HG03354 (cell line): ENCODE data around the gene SLC16A7.
A peak's percentile ranks its signal among the peaks of the same experiment; 100 is the strongest.

Experiments used
- ATAC-seq: cut with Tn5 transposase; IDR thresholded peaks from one replicate; pipeline ENCODE4 v1.9.1; 2021; ENCODE audit warnings: mild to moderate bottlenecking; ENCODE audit not compliant: unreplicated experiment, poor library complexity, severe bottlenecking

Gene SLC16A7

DNA sequence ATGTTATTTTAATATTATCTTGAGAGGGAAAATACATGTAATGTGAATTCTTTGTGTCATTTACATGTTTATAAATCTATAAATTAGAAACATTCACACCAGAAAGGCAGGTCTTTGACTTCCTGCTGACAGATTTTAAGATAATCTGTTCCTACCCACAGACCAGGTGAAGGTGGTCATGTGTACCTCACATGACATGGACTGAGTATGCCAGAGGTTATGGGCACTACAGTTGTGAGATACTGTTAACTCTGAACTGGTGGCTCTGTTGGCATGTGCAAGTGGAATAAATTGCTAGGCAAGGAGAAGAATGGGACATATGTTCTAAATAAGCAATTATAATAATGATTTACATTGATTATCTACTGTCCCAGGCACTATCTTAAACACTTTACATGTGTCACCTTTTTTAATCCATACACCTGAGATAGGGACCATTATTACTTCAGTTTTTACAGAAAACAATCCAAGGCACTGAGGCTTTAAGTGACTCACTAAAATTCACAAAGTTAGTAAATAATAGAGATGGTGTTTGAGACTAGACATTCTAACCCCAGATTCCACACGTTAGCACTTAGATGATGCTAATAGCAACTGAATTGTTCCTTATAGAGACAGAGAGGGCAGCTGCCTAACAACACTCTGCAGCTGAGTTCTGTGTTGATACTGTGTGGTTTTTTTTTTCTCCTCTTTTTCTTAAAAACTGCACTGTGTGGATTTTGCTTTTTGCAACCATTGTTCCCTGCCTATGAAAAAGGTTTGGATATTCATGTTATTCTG lies 23.8 kb downstream of the SLC16A7 start:
- ATAC-seq: peak; percentile 54

DNA sequence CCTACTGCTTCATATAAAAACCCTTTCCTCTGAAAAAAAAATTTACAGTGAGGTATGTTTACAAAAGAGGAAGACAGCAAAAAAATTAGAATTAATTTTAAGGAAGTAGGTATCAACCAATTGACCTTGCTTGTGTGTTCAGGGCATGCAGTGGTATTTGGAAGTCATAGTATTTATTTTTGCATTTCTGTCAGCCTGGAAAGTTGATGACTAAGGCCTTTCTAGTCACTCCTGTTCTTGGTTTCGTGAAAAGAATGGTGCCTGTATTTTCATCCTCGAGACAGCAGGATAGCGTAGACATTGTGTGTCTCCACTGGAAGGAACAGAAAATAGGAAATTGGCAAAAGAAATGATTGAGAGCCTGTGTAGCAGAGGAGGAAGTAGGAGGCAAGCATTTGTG lies 24.5 kb downstream of the SLC16A7 start:
- ATAC-seq: peak; percentile 36

DNA sequence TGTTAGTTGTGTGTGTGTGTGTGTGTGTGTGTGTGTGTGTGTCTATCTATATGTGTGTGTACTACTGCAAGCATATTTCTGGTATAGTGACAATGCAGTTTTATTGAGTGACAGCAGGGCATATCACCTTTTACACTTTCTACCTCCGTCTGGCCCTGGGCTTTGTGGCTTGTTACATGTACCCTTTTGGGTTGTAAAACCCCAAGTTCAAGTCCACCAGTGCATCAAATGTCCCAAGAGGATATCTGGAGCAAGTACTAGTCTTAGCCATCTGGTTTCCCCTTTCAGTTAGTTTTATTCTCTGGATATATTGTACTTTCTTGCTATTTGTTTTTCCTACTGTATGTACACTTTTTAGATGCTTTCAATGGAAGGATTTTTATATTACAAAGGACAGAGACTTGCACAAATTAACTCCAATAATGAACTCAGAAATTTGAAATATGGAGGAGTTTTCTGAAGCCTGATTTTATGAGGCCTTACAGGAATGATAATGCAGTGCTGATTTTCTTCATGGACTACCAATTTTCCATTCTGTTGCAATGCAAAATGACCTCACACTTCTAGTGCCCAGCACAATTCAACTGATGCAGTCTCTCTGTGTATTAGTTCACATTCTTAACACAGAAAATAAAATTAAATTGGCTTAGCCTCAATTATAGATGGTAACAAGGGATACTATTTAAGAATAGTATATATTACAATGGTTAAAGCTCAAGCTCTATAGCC lies 29.1 kb downstream of the SLC16A7 start:
- no peak for ATAC-seq

DNA sequence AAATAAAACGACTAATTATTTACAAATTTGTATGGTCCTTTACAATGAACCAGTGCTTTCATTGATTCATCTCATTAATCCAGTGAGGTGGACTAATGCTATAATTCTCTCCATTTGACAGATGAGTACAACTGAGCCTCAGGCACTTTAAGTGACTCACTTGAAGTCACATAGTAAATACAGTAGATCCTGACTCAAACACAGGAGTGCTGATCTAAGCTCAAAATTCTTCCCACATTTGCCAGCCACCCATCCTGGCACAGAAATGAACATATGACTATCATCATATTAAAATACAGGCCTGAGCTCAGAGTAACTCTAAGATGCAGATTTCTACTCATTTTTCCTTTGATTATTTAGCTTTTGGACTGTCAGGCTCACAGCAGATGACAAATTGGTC lies 30.6 kb downstream of the SLC16A7 start:
- ATAC-seq: no peak

GRCh38 chr12:59627582-59627981 lies 31.8 kb downstream of the SLC16A7 start:
- peak; percentile 66 for ATAC-seq

DNA sequence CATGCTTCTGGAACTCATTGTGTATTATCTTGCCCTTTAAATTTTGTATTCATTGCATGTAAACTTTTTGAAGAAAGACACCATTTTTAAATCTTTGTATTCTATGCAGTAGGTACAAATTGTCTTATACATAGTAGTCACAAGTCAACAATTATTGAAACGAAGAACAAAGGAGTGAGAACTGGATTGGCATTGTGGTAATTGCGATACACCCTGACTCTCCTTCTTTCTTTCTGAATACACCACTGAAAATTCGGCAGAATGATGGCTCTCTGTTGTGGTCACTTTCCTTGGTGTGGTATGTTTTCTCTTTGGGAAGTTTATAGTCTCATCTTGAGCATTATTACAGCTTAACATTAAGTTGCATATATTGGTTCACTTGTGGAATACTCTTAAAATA lies 34.1 kb downstream of the SLC16A7 start:
- ATAC-seq: no peak

- ATAC-seq: no peak
Observed at GRCh38 chr12:59632408-59632807, 36.6 kb downstream of the SLC16A7 start.

GRCh38 chr12:59634254-59634653 lies 38.4 kb downstream of the SLC16A7 start:
- ATAC-seq: no peak

- peak; percentile 67 for ATAC-seq
Observed at GRCh38 chr12:59636945-59637691, 41.3 kb downstream of the SLC16A7 start.

DNA sequence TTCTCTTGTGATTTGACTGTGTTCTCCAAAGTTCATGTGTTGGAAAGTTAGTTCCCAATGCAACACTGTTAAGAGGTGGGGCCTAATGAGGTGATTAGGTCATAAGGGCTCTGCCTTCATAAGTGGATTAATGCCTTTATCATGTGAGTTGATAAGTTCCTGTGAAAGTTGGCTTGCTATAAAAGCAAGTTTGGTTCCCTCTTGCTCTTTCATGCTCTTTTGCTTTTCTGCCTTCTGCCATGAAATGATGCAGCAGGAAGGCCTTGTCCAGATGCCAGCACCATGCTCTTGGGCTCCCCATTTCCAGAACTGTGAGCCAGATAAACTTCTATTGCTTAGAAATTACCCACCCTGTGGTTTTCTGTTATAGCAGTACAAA lies 41.9 kb downstream of the SLC16A7 start:
- no peak for ATAC-seq

GRCh38 chr12:59643550-59643949 lies 47.7 kb downstream of the SLC16A7 start:
- ATAC-seq: no peak

GRCh38 chr12:59645242-59645641 lies 49.4 kb downstream of the SLC16A7 start:
- no peak for ATAC-seq

DNA sequence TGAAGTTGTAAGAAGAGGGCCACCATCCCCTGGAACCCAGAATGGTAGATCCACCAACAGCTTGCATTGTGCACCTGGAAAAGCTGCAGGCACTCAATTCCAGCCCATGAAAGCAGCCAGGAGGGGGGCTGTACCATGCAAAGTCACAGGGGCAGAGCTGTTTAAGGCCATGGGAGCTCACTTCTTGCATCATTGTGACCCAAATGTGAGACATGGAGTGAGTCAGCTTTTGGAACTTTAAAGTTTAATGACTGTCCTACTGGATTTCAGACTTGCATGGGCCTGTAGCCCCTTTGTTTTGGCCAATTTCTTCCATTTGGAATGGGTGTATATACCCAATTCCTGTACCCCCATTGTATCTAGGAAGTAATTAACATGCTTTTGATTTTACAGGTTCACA lies 50.8 kb downstream of the SLC16A7 start:
- ATAC-seq: no peak

DNA sequence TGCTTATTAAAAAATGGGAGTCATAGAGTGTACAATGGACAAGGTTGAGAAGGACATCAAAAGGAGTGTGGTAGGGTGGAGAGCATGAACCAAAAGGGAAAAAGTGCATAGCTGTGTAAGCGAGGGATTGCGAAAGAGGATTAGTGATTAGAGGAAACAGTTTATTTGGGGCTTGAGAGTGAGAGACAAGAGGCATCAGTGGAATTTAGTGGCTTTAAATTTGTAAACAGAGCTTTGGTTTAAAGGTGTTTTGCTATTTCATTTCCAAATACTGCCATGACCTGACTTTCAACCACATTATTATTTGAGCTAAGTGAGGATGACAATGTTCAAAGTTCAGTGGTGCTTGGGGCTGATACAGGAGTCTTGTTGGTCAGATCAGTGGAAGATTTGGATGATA lies 53.4 kb downstream of the SLC16A7 start:
- ATAC-seq: no peak

DNA sequence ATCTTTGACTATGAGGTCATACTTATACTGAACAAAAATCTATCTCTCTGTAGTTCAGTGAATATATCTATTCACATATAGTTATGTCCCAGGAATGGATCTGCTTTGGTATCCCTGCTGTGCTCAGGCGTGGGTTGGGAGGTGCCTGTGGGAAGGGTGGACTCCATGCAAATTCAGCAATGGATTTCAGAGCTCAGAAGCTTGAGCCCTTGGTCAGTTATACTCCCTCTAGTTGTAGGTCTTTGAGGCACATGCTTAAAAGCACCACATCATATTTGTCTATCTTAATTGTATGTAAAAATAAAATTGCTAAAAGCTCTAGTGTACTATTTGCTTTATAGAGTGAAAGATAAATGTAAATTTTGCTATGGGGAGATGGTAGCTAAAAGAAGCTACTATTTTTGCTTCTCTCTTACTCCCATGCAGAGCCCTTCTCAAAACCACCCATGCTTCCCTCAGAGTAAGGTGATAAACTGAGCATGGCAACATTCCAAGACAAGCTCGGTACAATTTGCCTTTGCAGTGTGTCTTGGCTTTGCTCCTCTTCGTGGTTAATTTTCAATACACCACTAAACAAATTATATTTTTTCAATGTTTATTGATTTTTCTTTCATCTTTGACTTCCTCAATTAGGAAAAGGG lies 54.9 kb downstream of the SLC16A7 start:
- peak; percentile 43 for ATAC-seq

- peak; percentile 45 for ATAC-seq
Observed at GRCh38 chr12:59651229-59651920, 55.5 kb downstream of the SLC16A7 start.

DNA sequence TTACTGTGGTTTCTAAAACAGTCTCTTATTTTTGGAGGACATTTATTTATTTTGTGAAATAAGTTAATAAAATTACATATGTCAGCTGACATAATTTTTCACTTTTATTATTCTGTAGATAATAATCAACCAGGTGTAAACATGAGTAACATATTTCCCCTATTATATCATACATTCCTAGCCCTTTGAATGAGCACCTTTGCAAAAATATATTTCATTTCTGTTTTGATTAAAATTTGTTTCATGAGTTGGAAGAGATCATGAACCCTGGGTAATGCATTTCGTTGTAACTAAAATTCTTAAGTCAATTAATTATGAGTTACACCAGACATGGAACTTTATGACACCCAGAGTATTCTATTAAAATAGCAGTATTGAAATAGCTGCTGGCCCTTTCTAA lies 56.3 kb downstream of the SLC16A7 start:
- no peak for ATAC-seq

GRCh38 chr12:59654061-59654460 lies 58.2 kb downstream of the SLC16A7 start:
- ATAC-seq: no peak

- ATAC-seq: no peak
Observed at GRCh38 chr12:59657266-59657665, 61.4 kb downstream of the SLC16A7 start.

- ATAC-seq: no peak
Observed at GRCh38 chr12:59657711-59658110, 61.9 kb downstream of the SLC16A7 start.
